GM12892 (cell line): ENCODE data around the gene STIM2.

Experiments used
- DNase-seq: peaks from one replicate; pipeline ENCODE4 v3.0.0; 2011; ENCODE audit not compliant: insufficient read length
- FAIRE-seq: peaks from 2 replicates; lab custom pipeline; 2011; peaks lifted over from hg19 to GRCh38; lab: Jason Lieb, UNC
- POLR2A ChIP-seq: IDR thresholded peaks from 2 replicates; pipeline ENCODE4 v1.6.1; 2011; ENCODE audit warnings: low read depth, low read length, control low read depth
- POLR2AphosphoS5 ChIP-seq: IDR thresholded peaks from 2 replicates; pipeline ENCODE4 v1.6.1; 2011; ENCODE audit warnings: low read depth, low read length, control low read depth
- TAF1 ChIP-seq: IDR thresholded peaks from 2 replicates; pipeline ENCODE4 v1.6.1; 2011; ENCODE audit warnings: low read depth, mild to moderate bottlenecking, control low read depth, low read length, borderline replicate concordance

STIM2 gene

GRCh38 chr4:26978387-26979053 lies 117.9 kb downstream of the STIM2 start:
- FAIRE-seq: peak; percentile 21
- no peak for DNase-seq
- TF ChIP-seq POLR2A: no peak
- TF ChIP-seq POLR2AphosphoS5: no peak
- TF ChIP-seq TAF1: no peak

GRCh38 chr4:26984896-26985295 lies 124.3 kb downstream of the STIM2 start:
- FAIRE-seq (no peak), DNase-seq (no peak)
- TF ChIP-seq POLR2A (no peak), TAF1 (no peak), POLR2AphosphoS5 (no peak)

- FAIRE-seq (peak; percentile 75), DNase-seq (no peak)
- TF ChIP-seq POLR2A (no peak), POLR2AphosphoS5 (no peak), TAF1 (no peak)
Observed at GRCh38 chr4:26985873-26986272, 125.2 kb downstream of the STIM2 start.

DNA sequence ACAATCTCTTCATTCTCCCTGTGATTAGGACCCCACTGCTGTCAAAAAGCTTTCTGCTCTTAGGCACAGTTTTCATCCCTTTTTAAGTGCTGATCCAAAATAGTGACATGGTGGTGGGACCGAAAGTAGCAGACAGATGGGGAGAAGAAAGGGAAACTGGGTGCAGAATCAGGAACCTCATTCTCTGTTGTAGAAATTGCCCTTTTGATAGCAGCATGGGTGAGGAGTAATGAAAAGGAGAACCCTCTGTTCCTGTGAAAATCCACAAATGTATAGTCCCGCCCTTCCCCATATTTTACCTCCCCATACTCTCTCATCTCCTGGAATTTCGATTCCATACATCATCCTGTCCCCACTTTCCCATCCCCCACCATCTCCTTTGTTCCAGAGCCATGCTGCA lies 126.5 kb downstream of the STIM2 start:
- no peak for DNase-seq
- peak; percentile 17 for FAIRE-seq
- TF ChIP-seq POLR2AphosphoS5: no peak
- no peak for TF ChIP-seq POLR2A

GRCh38 chr4:26991057-26991456 lies 130.4 kb downstream of the STIM2 start:
- TF ChIP-seq POLR2AphosphoS5 (no peak), POLR2A (no peak), TAF1 (no peak)
- DNase-seq (no peak), FAIRE-seq (peak; percentile 21)

- TF ChIP-seq TAF1 (no peak), POLR2AphosphoS5 (no peak), POLR2A (no peak)
- peak; percentile 95 for FAIRE-seq
- no peak for DNase-seq
Observed at GRCh38 chr4:26992657-26993361, 132.2 kb downstream of the STIM2 start.

GRCh38 chr4:26993539-26993938 lies 132.9 kb downstream of the STIM2 start:
- TF ChIP-seq TAF1: no peak
- no peak for TF ChIP-seq POLR2AphosphoS5
- no peak for DNase-seq
- no peak for FAIRE-seq

GRCh38 chr4:26993967-26994366 lies 133.3 kb downstream of the STIM2 start:
- DNase-seq: no peak
- no peak for FAIRE-seq

DNA sequence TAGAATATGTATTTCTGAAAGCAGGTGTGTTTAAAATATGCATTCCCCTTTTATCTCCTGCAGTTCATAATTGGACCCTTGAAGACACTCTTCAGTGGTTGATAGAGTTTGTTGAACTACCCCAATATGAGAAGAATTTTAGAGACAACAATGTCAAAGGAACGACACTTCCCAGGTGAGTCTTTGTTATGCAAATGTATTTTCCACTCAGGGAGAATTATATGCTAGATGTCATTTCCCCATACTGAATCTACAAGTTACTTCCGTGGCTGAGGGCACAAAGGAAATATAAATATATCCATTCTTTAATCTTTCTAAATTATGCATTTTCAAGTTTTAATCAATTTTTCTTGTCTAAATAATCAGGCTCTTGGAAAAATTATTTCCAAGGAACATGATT lies 134.7 kb downstream of the STIM2 start:
- TF ChIP-seq POLR2A (no peak), TAF1 (no peak)
- FAIRE-seq (no peak), DNase-seq (no peak)

More at GRCh38 chr4:26993967-26994366, 133.3 kb downstream of the STIM2 start:
- TF ChIP-seq TAF1 (no peak), POLR2A (no peak), POLR2AphosphoS5 (no peak)

DNA sequence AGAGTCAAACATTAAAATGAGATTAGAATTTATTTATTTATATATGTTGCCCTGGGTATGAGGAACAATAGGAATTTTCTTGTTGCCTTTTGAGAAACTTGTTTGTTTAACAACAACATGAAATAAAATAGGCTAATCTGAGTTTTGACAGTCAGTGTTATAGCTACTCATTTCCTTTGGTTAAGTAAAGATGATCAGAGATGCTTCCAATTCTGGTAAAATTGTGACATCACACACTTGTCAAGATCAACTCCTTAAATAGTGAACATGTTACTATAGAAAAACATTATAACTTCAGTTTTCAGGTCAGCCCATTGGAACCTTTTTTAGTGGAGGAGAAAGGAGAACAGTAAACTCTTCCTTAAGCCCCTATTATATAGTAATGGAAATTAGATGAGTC lies 136.1 kb downstream of the STIM2 start:
- DNase-seq (no peak), FAIRE-seq (no peak)
- TF ChIP-seq TAF1: no peak

- no peak for FAIRE-seq
- TF ChIP-seq TAF1 (no peak), POLR2AphosphoS5 (no peak), POLR2A (no peak)
- DNase-seq: no peak
Observed at GRCh38 chr4:26999689-27000088, 139.0 kb downstream of the STIM2 start.

- no peak for DNase-seq
- no peak for TF ChIP-seq POLR2A
- no peak for TF ChIP-seq POLR2AphosphoS5
- TF ChIP-seq TAF1: no peak
- FAIRE-seq: no peak
Observed at GRCh38 chr4:27000122-27000521, 139.5 kb downstream of the STIM2 start.

GRCh38 chr4:27000820-27001219 lies 140.2 kb downstream of the STIM2 start:
- DNase-seq (no peak), FAIRE-seq (no peak)
- no peak for TF ChIP-seq POLR2A
- TF ChIP-seq TAF1: no peak
- TF ChIP-seq POLR2AphosphoS5: no peak
